Endothelial cell of umbilical vein (primary cell): ENCODE measurements around the gene GSE1. TPM values are rescaled to one million over a fixed set of nuclear protein-coding genes. Genes with fewer than 3 reads are reported as not detected.

Experiments
- BruUV-seq: library from RNA; stranded (reverse); fragments of 400-500 nt; replicated peaks from 2 replicates; lab custom pipeline; 2021; lab: Mats Ljungman, UMichigan
- CTCF ChIA-PET: fragments of 300-600, 350-600 bp; sonication (Branson Sonifier 250); formaldehyde crosslinking; loops from one replicate; lab custom pipeline; 2021; ENCODE audit warnings: antibody characterized with exemption, inconsistent platforms; lab: Charles Lee
- POLR2A ChIA-PET: fragments of 300-600, 350-600 bp; sonication (Branson Sonifier 250); formaldehyde crosslinking; loops from one replicate; lab custom pipeline; 2021; ENCODE audit warnings: antibody characterized with exemption, inconsistent platforms; lab: Charles Lee
- DNase-seq: peaks from one replicate; pipeline ENCODE4 v3.0.0-alpha.2; 2011; ENCODE audit warnings: low read depth, low spot score
- FAIRE-seq: peaks from 2 replicates; lab custom pipeline; 2011; peaks lifted over from hg19 to GRCh38; lab: Jason Lieb, UNC
- H2AFZ ChIP-seq: 2 replicates; pipeline ENCODE4 v1.6.0; 2012; ENCODE audit warnings: low read depth, low read length, control low read depth, inconsistent platforms
- H3K27ac ChIP-seq: 2 replicates; pipeline ENCODE4 v1.5.1; 2011; ENCODE audit warnings: low read depth, mild to moderate bottlenecking, control low read depth, low read length, moderate library complexity; ENCODE audit not compliant: insufficient read depth
- H3K27me3 ChIP-seq, 2 experiments: 2 replicates each; pipeline versions ENCODE4 v1.6.0 to v1.6.1; 2011; ENCODE audit warnings: low read length in 2 of 2, mixed read lengths in 1 of 2; ENCODE audit not compliant: control insufficient read depth in 2 of 2, insufficient read depth in 2 of 2
- H3K36me3 ChIP-seq, 2 experiments: 2 replicates in 1 of 2; 3 replicates in 1 of 2; pipeline ENCODE4 v1.5.1; 2011; ENCODE audit warnings: low read length in 2 of 2, mild to moderate bottlenecking in 1 of 2, moderate library complexity in 1 of 2; ENCODE audit not compliant: control insufficient read depth in 2 of 2, insufficient read depth in 2 of 2; ENCODE audit errors: extremely low read depth in 1 of 2
- H3K4me1 ChIP-seq: 3 replicates; pipeline ENCODE4 v1.5.1; 2011; ENCODE audit warnings: mild to moderate bottlenecking, low read length; ENCODE audit not compliant: control insufficient read depth, insufficient read depth; ENCODE audit errors: extremely low read depth
- H3K4me2 ChIP-seq: 2 replicates; pipeline ENCODE4 v1.6.1; 2011; ENCODE audit warnings: low read length, control low read depth, mixed read lengths; ENCODE audit not compliant: insufficient read depth
- H3K4me3 ChIP-seq, 3 experiments: fragments of 200-600 bp in 1 of 3; sonication (generic), shearing (Covaris generic) in 1 of 3; replicated peaks in 1 of 3; 2 replicates each; pipeline ENCODE4 v1.5.1; 2011 to 2016; ENCODE audit warnings: control low read depth in 3 of 3, low read length in 3 of 3, mild to moderate bottlenecking in 2 of 3, inconsistent platforms in 1 of 3, low read depth in 1 of 3, moderate library complexity in 1 of 3; ENCODE audit not compliant: insufficient read depth in 1 of 3
- H3K79me2 ChIP-seq: 2 replicates; pipeline ENCODE4 v1.6.0; 2012; ENCODE audit warnings: low read length, inconsistent platforms; ENCODE audit not compliant: control insufficient read depth, insufficient read depth
- H3K9ac ChIP-seq: replicated peaks from 2 replicates; pipeline ENCODE3; 2011; ENCODE audit warnings: low read length, control low read depth; ENCODE audit not compliant: insufficient read depth; ENCODE audit errors: extremely low read depth
- H3K9me1 ChIP-seq: replicated peaks from 3 replicates; pipeline ENCODE4 v1.6.0; 2011; ENCODE audit warnings: mild to moderate bottlenecking, low read length; ENCODE audit not compliant: control insufficient read depth, insufficient read depth; ENCODE audit errors: extremely low read depth
- H3K9me3 ChIP-seq: replicated peaks from 2 replicates; pipeline ENCODE4 v1.5.1; 2012; ENCODE audit warnings: low read length, inconsistent platforms; ENCODE audit not compliant: control insufficient read depth, insufficient read depth
- H4K20me1 ChIP-seq: replicated peaks from 2 replicates; pipeline ENCODE3; 2011; ENCODE audit warnings: mild to moderate bottlenecking, low read length; ENCODE audit not compliant: control insufficient read depth, insufficient read depth; ENCODE audit errors: extremely low read depth
- CTCF ChIP-seq, 2 donors: IDR thresholded peaks; 1 replicate in 1 of 2; 2 replicates in 1 of 2; pipeline ENCODE4 v1.5.1; 2011; ENCODE audit warnings: low read length in 2 of 2, mild to moderate bottlenecking in 2 of 2, moderate library complexity in 2 of 2, control low read depth in 1 of 2, inconsistent platforms in 1 of 2, low read depth in 1 of 2; ENCODE audit not compliant: insufficient read depth in 1 of 2; ENCODE audit errors: extremely low read depth in 1 of 2
- FOS ChIP-seq: IDR thresholded peaks from 2 replicates; pipeline ENCODE4 v1.6.1; 2011; ENCODE audit warnings: mild to moderate bottlenecking, low read length, moderate library complexity, borderline replicate concordance; ENCODE audit not compliant: insufficient read depth
- JUN ChIP-seq: IDR thresholded peaks from 2 replicates; pipeline ENCODE4 v1.6.1; 2011; ENCODE audit warnings: borderline replicate concordance, low read depth; ENCODE audit not compliant: insufficient read length, insufficient read depth
- POLR2A ChIP-seq: IDR thresholded peaks from 2 replicates; pipeline ENCODE4 v1.6.1; 2012; ENCODE audit warnings: low read depth, mild to moderate bottlenecking, control low read depth, low read length
- dilution Hi-C: fragments of 300-500 bp; cut with MboI; formaldehyde crosslinking; loops from one replicate; pipeline ENCODE4 v1.15.0; 2019; ENCODE audit warnings: low sequenced_read_pairs; ENCODE audit not compliant: extremely low pct_ligation_motif_present
- intact Hi-C: fragments of 100-400 bp; cut with micrococcal nuclease; formaldehyde crosslinking; loops from one replicate; pipeline ENCODE4 v1.10.0; 2022
- polyA plus RNA-seq, 4 experiments: library from polyadenylated mRNA; depleted of rRNA in 3 of 4; stranded (reverse) in 3 of 4; unstranded in 1 of 4; fragments of >200 nt; gene quantifications; 2 replicates each; pipeline versions ENCODE4 v1.2.1 to v1.2.3, GENCODE V29; 2011 to 2012; ENCODE audit warnings: missing spikeins in 1 of 4
- total RNA-seq: library from RNA; stranded (reverse); gene quantifications from 2 replicates; pipeline ENCODE4 v1.2.3, GENCODE V29; 2021

Gene GSE1
- total and polyA plus RNA-seq, 2 donors (not counting 3 experiments of a cell fraction or from before 2014, with no cell fraction given) = 4.2 to 18.3 TPM

GRCh38 chr16:85715169-85716021, 102.3 kb downstream of the GSE1 start:
- Histone ChIP-seq H2AFZ (no peak overlapping the region), H3K9me3 (no peaks in the 10 kb centered on the region), H3K4me1 (peaks cover 25% of the 10 kb centered on the region), H3K27ac (no peak overlapping the region), H3K27me3 (no peaks in the 10 kb centered on the region), H3K4me3 (no peak overlapping the region), H3K4me2 (no peak overlapping the region), H3K9ac (no peak overlapping the region), H4K20me1 (no peaks in the 10 kb centered on the region), H3K9me1 (no peaks in the 10 kb centered on the region), H3K36me3 (no peaks in the 10 kb centered on the region), H3K79me2 (peaks cover 3% of the 10 kb centered on the region)
- dilution Hi-C loops = no loop called here
- ChIA-PET POLR2A (interaction anchor here (0.5 to 0.6 kb wide), 2 partner anchors 21 to 30 kb away, joined by 4 to 5 read pairs; no protein-coding TSS in a partner anchor), CTCF (interaction anchor here (1.0 to 8.1 kb wide), 12 partner anchors 9 to 601 kb away, joined by 3 to 119 read pairs (median 6); no protein-coding TSS in a partner anchor)
- TF ChIP-seq CTCF (IDR thresholded peaks at IDR 0.05; ENCODE audit: extremely low read depth in 1 of 2, insufficient read depth in 1 of 2, low read depth in 1 of 2, low read length in 2 of 2) (no peak), FOS (no peak), JUN (no peak), POLR2A (no peak)
- FAIRE-seq (peak; percentile 28), DNase-seq (peak; percentile 60)
- no TSS peak for BruUV-seq
- intact Hi-C loops = no loop called here
